DMS53 (cell line): ENCODE measurements around the gene ZNF10.
A peak's percentile ranks its signal among the peaks of the same experiment; 100 is the strongest.

Experiments
- DNase-seq: peaks from one replicate; lab custom pipeline; 2025; lab: John Stamatoyannopoulos, UW

ZNF10 gene

GRCh38 chr12:133201888-133202287 is 71.5 kb downstream of the ZNF10 start:
- DNase-seq = no peak

GRCh38 chr12:133202493-133203343 is 72.3 kb downstream of the ZNF10 start:
- DNase-seq = peak; percentile 34

DNA sequence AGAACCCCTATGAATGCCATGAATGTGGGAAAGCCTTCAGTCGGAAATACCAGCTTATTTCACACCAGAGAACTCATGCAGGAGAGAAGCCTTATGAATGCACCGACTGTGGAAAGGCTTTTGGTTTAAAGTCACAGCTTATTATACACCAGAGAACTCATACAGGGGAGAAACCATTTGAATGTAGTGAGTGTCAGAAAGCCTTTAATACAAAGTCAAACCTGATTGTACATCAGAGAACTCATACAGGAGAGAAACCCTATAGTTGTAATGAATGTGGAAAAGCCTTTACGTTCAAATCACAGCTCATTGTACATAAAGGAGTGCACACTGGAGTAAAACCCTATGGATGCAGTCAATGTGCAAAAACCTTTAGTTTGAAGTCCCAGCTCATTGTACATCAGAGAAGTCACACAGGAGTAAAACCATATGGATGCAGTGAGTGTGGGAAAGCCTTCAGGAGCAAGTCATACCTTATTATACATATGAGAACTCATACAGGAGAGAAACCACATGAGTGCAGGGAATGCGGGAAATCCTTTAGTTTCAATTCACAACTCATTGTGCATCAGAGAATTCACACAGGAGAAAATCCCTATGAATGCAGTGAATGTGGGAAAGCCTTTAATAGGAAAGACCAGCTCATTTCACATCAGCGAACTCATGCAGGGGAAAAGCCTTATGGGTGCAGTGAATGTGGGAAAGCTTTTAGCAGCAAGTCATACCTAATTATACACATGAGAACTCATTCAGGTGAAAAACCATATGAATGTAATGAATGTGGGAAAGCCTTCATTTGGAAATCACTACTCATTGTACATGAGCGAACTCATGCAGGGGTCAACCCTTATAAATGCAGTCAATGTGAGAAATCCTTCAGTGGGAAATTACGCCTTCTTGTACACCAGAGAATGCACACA is 73.2 kb downstream of the ZNF10 start:
- peak; percentile 67 for DNase-seq

- DNase-seq = peak; percentile 31
Measured at GRCh38 chr12:133204264-133204603, 73.8 kb downstream of the ZNF10 start.

DNA sequence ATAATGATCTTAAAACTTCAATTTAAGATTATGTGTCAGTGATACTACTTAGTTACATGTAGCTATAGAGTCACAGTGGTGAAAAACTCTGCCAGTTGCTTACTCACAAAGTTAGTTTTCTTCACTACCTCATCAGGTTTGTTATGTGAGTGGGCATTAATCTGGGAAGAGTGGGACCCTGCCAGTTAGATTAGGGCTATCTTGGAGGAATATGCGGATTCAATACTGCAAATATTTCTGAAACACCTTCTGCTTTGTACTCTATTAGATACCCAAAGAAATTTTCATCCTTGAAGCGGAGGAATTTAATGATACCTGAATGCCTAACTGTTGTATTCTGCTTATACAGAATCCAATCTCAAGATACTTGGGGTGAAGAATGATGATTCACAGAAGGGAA is 76.0 kb downstream of the ZNF10 start:
- no peak for DNase-seq
